Prostate gland (tissue), 2 donors: Measurements from ENCODE around the gene TAF9B.

Experiments
- POLR2A ChIP-seq: fragments of 450-650 bp; IDR thresholded peaks from one replicate; pipeline ENCODE4 v1.6.1; 2016; ENCODE audit warnings: antibody characterized with exemption, mild to moderate bottlenecking
- POLR2AphosphoS5 ChIP-seq: sonication (generic); formaldehyde crosslinking; IDR thresholded peaks from one replicate; pipeline ENCODE4 v1.6.1; 2017; ENCODE audit warnings: antibody characterized with exemption
- TF ChIP-seq, protein P1 (sequence below), 4 experiments: fragments of 200-600 bp in 2 of 4; fragments of 450-650 bp in 2 of 4; sonication (generic) in 2 of 4; IDR thresholded peaks; 1 replicate in 3 of 4; 2 replicates in 1 of 4; pipeline ENCODE4 v1.5.1; 2016 to 2019; ENCODE audit warnings: antibody characterized with exemption in 4 of 4, mild to moderate bottlenecking in 2 of 4, moderate library complexity in 2 of 4

DNA sequence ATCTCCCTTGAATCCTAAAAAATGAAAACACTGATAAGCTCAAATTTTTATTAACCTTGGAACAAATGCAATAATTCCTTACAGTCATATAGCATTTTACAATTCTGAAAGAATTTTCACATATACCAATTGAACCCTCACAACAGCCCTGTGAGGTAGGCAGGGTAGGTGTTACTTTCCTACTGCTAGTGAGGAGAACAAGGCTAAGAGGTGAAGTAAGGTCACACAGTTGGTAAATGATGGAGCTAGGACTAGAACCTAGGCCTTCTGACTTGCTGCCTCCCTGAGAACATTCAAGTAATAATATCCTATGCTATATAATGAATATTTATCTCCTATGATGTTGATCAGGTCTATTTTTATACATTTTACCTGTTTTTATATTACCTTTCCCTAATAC is 9.7 kb downstream of the TAF9B start:
- TF ChIP-seq, protein P1, sequence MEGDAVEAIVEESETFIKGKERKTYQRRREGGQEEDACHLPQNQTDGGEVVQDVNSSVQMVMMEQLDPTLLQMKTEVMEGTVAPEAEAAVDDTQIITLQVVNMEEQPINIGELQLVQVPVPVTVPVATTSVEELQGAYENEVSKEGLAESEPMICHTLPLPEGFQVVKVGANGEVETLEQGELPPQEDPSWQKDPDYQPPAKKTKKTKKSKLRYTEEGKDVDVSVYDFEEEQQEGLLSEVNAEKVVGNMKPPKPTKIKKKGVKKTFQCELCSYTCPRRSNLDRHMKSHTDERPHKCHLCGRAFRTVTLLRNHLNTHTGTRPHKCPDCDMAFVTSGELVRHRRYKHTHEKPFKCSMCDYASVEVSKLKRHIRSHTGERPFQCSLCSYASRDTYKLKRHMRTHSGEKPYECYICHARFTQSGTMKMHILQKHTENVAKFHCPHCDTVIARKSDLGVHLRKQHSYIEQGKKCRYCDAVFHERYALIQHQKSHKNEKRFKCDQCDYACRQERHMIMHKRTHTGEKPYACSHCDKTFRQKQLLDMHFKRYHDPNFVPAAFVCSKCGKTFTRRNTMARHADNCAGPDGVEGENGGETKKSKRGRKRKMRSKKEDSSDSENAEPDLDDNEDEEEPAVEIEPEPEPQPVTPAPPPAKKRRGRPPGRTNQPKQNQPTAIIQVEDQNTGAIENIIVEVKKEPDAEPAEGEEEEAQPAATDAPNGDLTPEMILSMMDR (IDR thresholded peaks at IDR 0.05): no peak
- TF ChIP-seq POLR2AphosphoS5 (no peak), POLR2A (no peak)
